Lung (tissue), 12 donors: ENCODE measurements around the gene AMN1. TPM values are rescaled to one million over a fixed set of nuclear protein-coding genes. Genes with fewer than 3 reads are reported as not detected.
A peak's percentile ranks its signal among the peaks of the same experiment; 100 is the strongest.
"Not testable (repeated sequence)": the region's sequence is repeated elsewhere in the genome, so short reads cannot be mapped to it uniquely, and the experiment has no call there.

Experiments used
- ATAC-seq: fragments of 200-7000 bp; cut with Tn5 transposase; one replicate; pipeline ENCODE4 v1.9.1; 2020; ENCODE audit warnings: moderate number of reproducible peaks; ENCODE audit not compliant: insufficient read depth, low FRiP score
- DNase-seq, 3 donors: peaks; one replicate each; pipeline ENCODE4 v3.0.0-alpha.2; 2013 to 2017
- H3K27ac ChIP-seq, 2 donors: one replicate each; pipeline ENCODE4 v1.5.1; 2013; ENCODE audit warnings: mild to moderate bottlenecking in 2 of 2, moderate library complexity in 2 of 2, control low read depth in 1 of 2, inconsistent platforms in 1 of 2, low read depth in 1 of 2, low read length in 1 of 2
- H3K27me3 ChIP-seq, 3 donors: one replicate each; pipeline ENCODE4 v1.5.1; 2013; ENCODE audit warnings: low read length in 2 of 3; ENCODE audit not compliant: control insufficient read depth in 3 of 3, insufficient read depth in 3 of 3
- H3K36me3 ChIP-seq, 4 donors: one replicate each; pipeline ENCODE4 v1.5.1; 2013; ENCODE audit warnings: low read length in 4 of 4, mild to moderate bottlenecking in 1 of 4, moderate library complexity in 1 of 4; ENCODE audit not compliant: control insufficient read depth in 4 of 4, insufficient read depth in 4 of 4
- H3K4me1 ChIP-seq, 5 donors: one replicate each; pipeline ENCODE4 v1.5.1; 2013; ENCODE audit warnings: low read length in 5 of 5, mild to moderate bottlenecking in 2 of 5, moderate library complexity in 1 of 5; ENCODE audit not compliant: control insufficient read depth in 5 of 5, insufficient read depth in 5 of 5
- H3K4me3 ChIP-seq: one replicate; pipeline ENCODE4 v1.5.1; 2013; ENCODE audit warnings: mild to moderate bottlenecking, control low read depth, moderate library complexity
- H3K9ac ChIP-seq, 2 donors: one replicate each; pipeline ENCODE4 v1.5.1; 2013; ENCODE audit warnings: low read length in 2 of 2, control low read depth in 1 of 2; ENCODE audit not compliant: insufficient read depth in 1 of 2
- H3K9me3 ChIP-seq, 4 donors: one replicate each; pipeline ENCODE4 v1.5.1; 2013; ENCODE audit warnings: low read length in 3 of 4, mild to moderate bottlenecking in 1 of 4, moderate library complexity in 1 of 4; ENCODE audit not compliant: control insufficient read depth in 4 of 4, insufficient read depth in 3 of 4
- WGBS, 2 donors: extraction: QIAGEN DNeasy Blood & Tissue Kit; methylation state at CpG; one replicate each; pipeline ENCODE4 v1.1.7; 2013; 5-methylcytosine and 5-hydroxymethylcytosine counted together
- polyA plus RNA-seq, 2 donors: library from polyadenylated mRNA; stranded (reverse); fragments of 200-250 nt; gene quantifications; one replicate each; pipeline ENCODE4 v1.2.1, GENCODE V29; 2013
- total RNA-seq, 2 donors: library from RNA; depleted of rRNA in 1 of 2; stranded (reverse); fragments of >200 nt in 1 of 2; gene quantifications; one replicate each; pipeline ENCODE4 v1.2.1, GENCODE V29; 2014 to 2021
- TF ChIP-seq, protein P1 (sequence below): IDR thresholded peaks from 2 replicates; pipeline ENCODE4 v1.5.1; 2012; ENCODE audit warnings: mild to moderate bottlenecking; ENCODE audit errors: control extremely low read depth, extremely low read depth
- donor health status: control.
- donor health status: control.
- donor health status: Bipolar disorder and iron deficiency.
- donor health status: healthy.
- donor health status: DM: yes; HTN: yes; CAD: no.

Gene AMN1
- total and polyA plus RNA-seq, 4 donors: 5.7 to 20.0 (median 11.3) TPM

DNA sequence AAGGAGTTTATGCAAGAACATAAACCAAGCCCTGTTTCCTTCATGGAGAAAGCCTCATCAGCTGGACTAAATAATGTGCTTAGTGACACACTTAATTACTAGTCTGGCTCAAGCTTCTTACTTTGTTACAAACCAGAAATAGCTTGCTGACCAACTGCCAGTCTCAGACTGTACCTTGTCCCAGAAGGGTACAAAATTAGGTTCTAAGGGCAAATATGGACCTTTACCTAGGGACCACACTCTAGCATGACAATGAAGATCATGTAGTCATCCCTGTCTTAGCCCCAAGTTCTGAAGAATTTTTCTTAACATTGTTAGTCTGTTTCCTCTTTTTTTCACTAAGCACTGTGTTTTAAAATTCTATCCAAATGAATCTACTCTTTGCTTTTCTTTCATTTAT is 2.2 kb downstream of the AMN1 start:
- Histone ChIP-seq H3K9ac (no peak overlapping the region), H3K27me3 (no peaks in the 10 kb centered on the region), H3K27ac (peak overlapping the region in 1 of 2 donors; percentile 30), H3K9me3 (peaks cover 0 to 3% (median 0%) of the 10 kb centered on the region in 4 donors), H3K36me3 (peaks cover 0 to 3% (median 0%) of the 10 kb centered on the region in 4 donors), H3K4me3 (no peak overlapping the region), H3K4me1 (peaks cover 0 to 11% (median 2%) of the 10 kb centered on the region in 5 donors)
- TF ChIP-seq, protein P1, sequence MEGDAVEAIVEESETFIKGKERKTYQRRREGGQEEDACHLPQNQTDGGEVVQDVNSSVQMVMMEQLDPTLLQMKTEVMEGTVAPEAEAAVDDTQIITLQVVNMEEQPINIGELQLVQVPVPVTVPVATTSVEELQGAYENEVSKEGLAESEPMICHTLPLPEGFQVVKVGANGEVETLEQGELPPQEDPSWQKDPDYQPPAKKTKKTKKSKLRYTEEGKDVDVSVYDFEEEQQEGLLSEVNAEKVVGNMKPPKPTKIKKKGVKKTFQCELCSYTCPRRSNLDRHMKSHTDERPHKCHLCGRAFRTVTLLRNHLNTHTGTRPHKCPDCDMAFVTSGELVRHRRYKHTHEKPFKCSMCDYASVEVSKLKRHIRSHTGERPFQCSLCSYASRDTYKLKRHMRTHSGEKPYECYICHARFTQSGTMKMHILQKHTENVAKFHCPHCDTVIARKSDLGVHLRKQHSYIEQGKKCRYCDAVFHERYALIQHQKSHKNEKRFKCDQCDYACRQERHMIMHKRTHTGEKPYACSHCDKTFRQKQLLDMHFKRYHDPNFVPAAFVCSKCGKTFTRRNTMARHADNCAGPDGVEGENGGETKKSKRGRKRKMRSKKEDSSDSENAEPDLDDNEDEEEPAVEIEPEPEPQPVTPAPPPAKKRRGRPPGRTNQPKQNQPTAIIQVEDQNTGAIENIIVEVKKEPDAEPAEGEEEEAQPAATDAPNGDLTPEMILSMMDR: no peak
- no peak for DNase-seq
- no peak for ATAC-seq

GRCh38 chr12:31724557-31724956 is 4.3 kb downstream of the AMN1 start:
- 75 to 89% methylated on average over 2 of the region's 2 CpGs for WGBS, 2 donors
- TF ChIP-seq, protein P1: no peak
- H3K27ac ChIP-seq: no peak overlapping the region
- peaks cover 0 to 8% (median 2%) of the 10 kb centered on the region in 5 donors for H3K4me1 ChIP-seq
- H3K9me3 ChIP-seq: peaks cover 0 to 2% (median 0%) of the 10 kb centered on the region in 4 donors
- ATAC-seq (no peak), DNase-seq (no peak)
- no peak overlapping the region for H3K9ac ChIP-seq
- H3K4me3 ChIP-seq: no peak overlapping the region
- peaks cover 0 to 3% (median 0%) of the 10 kb centered on the region in 4 donors for H3K36me3 ChIP-seq
- H3K27me3 ChIP-seq: no peaks in the 10 kb centered on the region

DNA sequence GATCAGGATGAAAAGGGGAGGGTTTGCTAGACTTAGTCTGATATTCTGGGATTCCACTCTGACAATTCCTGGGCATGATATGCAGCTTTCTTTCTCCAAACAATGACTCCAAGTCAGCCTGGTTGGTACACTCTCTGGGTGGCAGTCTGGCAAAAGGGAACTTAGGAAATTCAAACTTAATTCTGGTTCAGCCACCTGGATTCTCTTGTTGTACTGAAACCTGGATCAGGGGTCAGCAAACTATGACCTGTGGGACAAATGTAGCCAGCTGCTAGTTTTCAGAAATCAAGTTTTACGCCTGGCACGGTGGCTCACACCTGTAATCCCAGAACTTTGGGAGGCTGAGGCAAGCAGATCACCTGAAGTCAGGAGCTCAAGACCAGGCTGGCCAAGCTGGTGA is 6.2 kb downstream of the AMN1 start:
- H3K27me3 ChIP-seq: no peaks in the 10 kb centered on the region
- WGBS, 2 donors: 95 to 96% methylated on average over 2 of the region's 2 CpGs
- no peak overlapping the region for H3K27ac ChIP-seq
- H3K4me3 ChIP-seq: no peak overlapping the region
- no peak overlapping the region for H3K9ac ChIP-seq
- H3K4me1 ChIP-seq: peaks cover 0 to 7% (median 0%) of the 10 kb centered on the region in 5 donors
- ATAC-seq (no peak), DNase-seq (no peak)
- H3K36me3 ChIP-seq: peaks cover 0 to 8% (median 4%) of the 10 kb centered on the region in 4 donors
- TF ChIP-seq, protein P1: no peak
- H3K9me3 ChIP-seq: peaks cover 0 to 6% (median 0%) of the 10 kb centered on the region in 4 donors

- H3K9ac ChIP-seq, H3K4me3 ChIP-seq, H3K27ac ChIP-seq, H3K36me3 ChIP-seq, ATAC-seq, H3K4me1 ChIP-seq, H3K27me3 ChIP-seq, DNase-seq, H3K9me3 ChIP-seq: not testable (repeated sequence)
- WGBS, 2 donors: 98 to 99% methylated on average over 15 of the region's 15 CpGs
Measured at GRCh38 chr12:31718542-31719198, 10.2 kb downstream of the AMN1 start.

DNA sequence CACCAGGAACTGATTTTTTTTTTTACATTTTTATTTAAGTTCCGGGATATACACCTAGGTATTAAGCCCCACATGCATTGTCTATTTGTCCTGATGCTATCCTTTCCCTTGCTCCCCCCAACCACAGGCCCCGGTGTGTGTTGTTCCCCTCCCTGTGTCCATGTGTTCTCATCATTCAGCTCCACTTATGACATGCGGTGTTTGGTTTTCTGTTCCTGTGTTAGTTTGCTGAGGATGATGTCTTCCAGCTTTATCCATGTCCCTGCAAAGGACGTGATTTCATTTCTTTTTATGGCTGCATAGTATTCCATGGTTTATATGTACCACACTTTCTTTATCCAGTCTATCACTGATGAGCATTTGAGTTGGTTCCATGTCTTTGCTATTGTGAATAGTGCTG is 11.8 kb downstream of the AMN1 start:
- 98% methylated on average over 4 of the region's 4 CpGs for WGBS, 2 donors
- H3K4me1 ChIP-seq, H3K27ac ChIP-seq, H3K4me3 ChIP-seq, H3K27me3 ChIP-seq, DNase-seq, ATAC-seq, H3K36me3 ChIP-seq, H3K9ac ChIP-seq, H3K9me3 ChIP-seq: not testable (repeated sequence)
